ENCODE results near the gene TCF7. TPM values are rescaled to one million over a fixed set of nuclear protein-coding genes. Genes with fewer than 3 reads are reported as not detected.
A peak's percentile ranks its signal among the peaks of the same experiment; 100 is the strongest.

The TCF7 gene
- total RNA-seq, 1 donor from 2014 or later = 0.52 TPM

DNA sequence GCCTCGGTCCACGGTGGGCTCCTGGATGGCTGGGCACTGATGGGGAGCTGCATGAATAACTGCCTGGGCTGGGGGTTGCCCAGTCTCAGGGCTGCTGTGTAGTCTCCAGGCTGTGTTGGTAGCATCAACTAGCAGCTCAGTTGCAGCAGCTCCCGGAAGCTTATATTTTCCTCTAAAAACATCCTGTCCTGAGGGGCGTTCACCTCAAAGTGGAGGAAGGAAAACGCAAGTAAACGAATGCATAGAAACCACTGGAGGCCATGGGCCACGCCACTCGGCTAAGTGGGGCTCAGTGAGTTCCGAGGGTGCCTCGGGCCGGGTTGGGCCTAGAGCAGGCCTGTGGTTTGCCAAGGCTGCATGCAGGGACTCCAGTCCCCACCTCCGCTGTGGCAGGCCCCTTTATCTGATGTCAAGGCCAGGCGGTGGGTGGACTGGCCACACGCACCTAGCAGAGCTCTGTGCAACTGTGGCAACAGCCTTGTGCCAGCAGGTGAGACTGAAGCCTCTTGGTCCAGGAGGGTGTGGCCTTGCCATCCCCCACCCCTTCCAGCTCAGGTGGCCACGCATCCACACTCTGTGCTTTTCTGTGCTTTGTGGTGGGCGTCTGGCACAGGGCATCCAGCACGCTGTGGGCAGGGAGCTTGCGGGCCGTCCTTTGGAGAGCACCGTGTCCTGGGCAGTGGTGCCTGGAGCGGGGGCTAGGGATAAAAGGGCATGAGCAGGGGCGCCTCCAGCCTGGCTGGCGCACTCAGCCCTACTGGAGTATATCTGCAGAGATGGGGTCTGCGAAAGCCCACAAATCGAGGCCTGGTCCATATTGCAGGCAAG, 15.1 kb downstream of the TCF7 start:
- Histone ChIP-seq H3K4me1 (ENCODE audit: control insufficient read depth in 3 of 3, insufficient read depth in 3 of 3, low read length in 3 of 3) (peaks cover 27 to 48% (median 38%) of the 10 kb centered on the region in 3 donors), H3K9ac (ENCODE audit: low read depth in 1 of 3, low read length in 3 of 3) (no peak overlapping the region), H3K27me3 (ENCODE audit: control insufficient read depth in 3 of 3, insufficient read depth in 3 of 3, low read length in 3 of 3) (no peaks in the 10 kb centered on the region), H3K9me3 (ENCODE audit: control insufficient read depth in 3 of 3, low read length in 3 of 3) (no peaks in the 10 kb centered on the region), H3K4me3 (ENCODE audit: low read length in 3 of 3) (no peak overlapping the region), H3K36me3 (ENCODE audit: control insufficient read depth in 3 of 3, insufficient read depth in 3 of 3, low read length in 3 of 3) (peaks cover 14 to 25% (median 21%) of the 10 kb centered on the region in 3 donors), H3K27ac (ENCODE audit: low read depth, low read length) (no peak overlapping the region)

DNA sequence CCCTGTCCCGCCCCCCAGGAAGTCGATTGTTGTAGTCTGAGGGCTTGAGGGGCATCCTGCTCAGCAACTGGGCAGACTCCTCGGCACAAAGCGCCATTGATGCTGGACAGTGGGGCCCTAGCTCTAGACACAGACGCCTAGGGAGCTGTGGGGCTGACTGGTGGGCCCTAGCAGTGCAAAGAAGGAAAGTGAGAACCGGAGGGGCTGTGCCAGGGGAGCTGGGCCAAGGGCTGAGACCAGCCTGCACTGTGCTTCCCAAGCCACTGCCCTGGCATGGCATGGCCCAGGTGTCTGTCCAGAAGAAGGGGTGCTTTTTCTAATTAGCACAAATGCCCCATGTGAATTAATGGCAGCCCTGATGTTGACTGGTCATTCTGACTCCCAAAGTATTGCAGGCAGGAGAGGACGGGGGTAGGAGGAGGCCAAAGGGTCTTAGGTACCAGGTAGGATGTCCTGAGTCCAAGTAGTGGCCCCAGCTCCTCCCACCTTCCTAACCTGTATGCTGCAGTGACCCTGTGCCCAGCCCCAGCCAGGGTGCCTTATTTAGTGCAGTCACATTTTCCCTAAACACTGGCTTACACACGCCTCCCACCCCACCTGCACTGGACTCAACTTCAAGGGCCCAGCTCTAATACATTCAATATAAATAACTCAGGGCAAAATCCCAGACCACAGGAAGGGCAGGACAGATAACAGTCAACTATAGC, 15.9 kb downstream of the TCF7 start:
- no peaks in the 10 kb centered on the region for H3K9me3 ChIP-seq (ENCODE audit: control insufficient read depth in 3 of 3, low read length in 3 of 3)
- no peak overlapping the region for H3K9ac ChIP-seq (ENCODE audit: low read depth in 1 of 3, low read length in 3 of 3)
- H3K27ac ChIP-seq (ENCODE audit: low read depth, low read length) = no peak overlapping the region
- peaks cover 14 to 25% (median 25%) of the 10 kb centered on the region in 3 donors for H3K36me3 ChIP-seq (ENCODE audit: control insufficient read depth in 3 of 3, insufficient read depth in 3 of 3, low read length in 3 of 3)
- H3K4me3 ChIP-seq (ENCODE audit: low read length in 3 of 3) = no peak overlapping the region
- H3K4me1 ChIP-seq (ENCODE audit: control insufficient read depth in 3 of 3, insufficient read depth in 3 of 3, low read length in 3 of 3) = peaks cover 21 to 44% (median 33%) of the 10 kb centered on the region in 3 donors
- H3K27me3 ChIP-seq (ENCODE audit: control insufficient read depth in 3 of 3, insufficient read depth in 3 of 3, low read length in 3 of 3) = no peaks in the 10 kb centered on the region

DNA sequence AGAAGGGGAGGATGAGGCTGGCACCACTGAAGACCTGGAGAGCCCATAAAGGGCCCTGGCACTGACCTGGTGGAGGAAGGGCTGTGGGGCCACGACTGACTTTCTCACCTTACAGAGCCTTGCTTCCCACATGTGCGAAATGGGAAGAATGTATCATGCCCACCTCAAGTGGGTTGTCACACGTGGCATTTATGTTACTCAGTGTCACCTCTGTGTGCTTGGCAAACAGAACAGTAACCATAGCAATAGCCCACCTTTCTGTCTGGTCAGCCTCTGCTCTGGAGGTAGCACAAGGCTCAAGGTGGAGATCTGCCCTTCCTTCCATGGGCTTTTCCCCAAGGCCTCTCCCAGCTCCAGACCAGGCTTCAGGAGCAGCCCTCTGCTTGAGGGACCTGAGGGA, 16.7 kb downstream of the TCF7 start:
- Histone ChIP-seq H3K36me3 (ENCODE audit: control insufficient read depth in 3 of 3, insufficient read depth in 3 of 3, low read length in 3 of 3) (peaks cover 14 to 25% (median 25%) of the 10 kb centered on the region in 3 donors), H3K4me1 (ENCODE audit: control insufficient read depth in 3 of 3, insufficient read depth in 3 of 3, low read length in 3 of 3) (peaks cover 16 to 39% (median 30%) of the 10 kb centered on the region in 3 donors), H3K4me3 (ENCODE audit: low read length in 3 of 3) (no peak overlapping the region), H3K27ac (ENCODE audit: low read depth, low read length) (peak overlapping the region; percentile 2), H3K9ac (ENCODE audit: low read depth in 1 of 3, low read length in 3 of 3) (no peak overlapping the region), H3K27me3 (ENCODE audit: control insufficient read depth in 3 of 3, insufficient read depth in 3 of 3, low read length in 3 of 3) (no peaks in the 10 kb centered on the region), H3K9me3 (ENCODE audit: control insufficient read depth in 3 of 3, low read length in 3 of 3) (no peaks in the 10 kb centered on the region)

DNA sequence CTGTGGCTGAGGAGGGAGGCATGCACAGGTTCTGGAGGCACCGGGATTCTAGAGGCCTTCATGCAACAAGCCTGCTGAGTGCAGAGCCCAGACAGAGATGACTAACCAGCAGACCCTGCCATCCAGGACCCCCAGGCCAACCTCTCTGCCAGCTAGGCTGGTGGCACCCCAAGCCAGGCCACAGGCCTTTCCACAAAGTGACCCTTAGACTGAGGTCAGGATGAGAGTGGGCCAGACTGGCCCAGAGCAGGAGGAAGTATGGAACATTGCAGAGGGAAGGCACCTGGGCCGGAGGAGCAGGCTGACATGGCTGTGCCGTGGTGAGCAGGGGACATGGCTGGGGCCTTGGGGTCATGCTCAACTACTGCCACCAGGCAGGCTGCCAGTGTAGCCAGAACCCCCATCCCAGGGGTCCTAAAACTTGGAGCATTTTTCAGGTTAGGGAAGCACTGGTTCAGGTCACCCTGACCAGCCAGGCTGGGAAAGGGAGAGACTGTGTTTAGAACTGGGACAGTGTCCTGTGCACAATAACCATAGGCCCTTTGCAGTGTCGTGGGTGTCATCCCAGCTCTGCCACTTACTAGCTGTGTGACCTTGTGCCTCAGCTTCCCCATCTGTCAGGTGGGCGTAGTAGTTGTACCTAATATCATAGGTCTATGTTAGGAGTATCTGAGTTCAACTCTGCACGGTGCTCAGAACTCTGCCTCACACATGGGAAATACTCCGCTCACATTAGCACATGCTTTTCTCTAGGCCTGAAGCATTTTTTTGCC, 17.3 kb downstream of the TCF7 start:
- Histone ChIP-seq H3K4me1 (ENCODE audit: control insufficient read depth in 3 of 3, insufficient read depth in 3 of 3, low read length in 3 of 3) (peaks cover 18 to 42% (median 34%) of the 10 kb centered on the region in 3 donors), H3K36me3 (ENCODE audit: control insufficient read depth in 3 of 3, insufficient read depth in 3 of 3, low read length in 3 of 3) (peaks cover 14 to 31% (median 25%) of the 10 kb centered on the region in 3 donors)

DNA sequence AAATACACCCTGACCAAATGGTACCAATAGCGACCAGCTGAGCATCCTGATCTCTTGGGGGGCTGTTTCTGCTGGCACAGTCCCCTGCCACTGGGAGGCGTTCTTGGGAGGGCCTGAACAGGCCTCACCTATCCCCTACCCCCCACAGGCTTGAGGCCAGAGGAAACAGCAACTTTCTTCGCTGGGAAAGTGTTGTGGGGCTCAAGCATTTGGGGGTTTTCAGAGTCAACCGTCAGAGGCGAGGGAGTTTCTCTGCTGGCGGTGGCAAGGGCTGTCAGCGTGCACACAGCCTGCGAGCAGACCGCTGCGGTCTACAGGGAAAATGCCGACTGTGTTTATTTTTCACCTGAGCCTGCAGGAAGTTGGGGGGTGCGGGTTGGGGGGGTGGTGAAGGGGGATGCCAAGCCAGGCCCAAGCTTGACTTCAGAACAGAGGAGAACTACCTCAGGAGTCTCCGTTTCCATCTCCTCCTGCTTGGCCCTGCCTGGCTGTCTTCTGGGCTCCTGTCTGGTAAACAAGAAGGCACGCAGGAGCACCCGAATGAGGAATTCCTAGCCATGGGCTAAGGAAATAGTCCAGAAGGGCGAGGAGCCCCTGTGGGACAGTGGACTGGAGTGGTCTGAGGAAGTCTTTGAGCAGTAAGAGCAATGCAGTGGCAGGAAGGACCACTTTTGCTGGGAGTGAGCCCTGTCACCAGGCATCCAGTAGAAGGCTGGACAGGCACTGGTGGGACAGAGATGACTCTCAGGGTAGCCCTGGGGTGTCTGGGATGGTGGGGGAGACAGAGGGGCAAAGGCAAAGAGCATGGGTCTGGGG, 18.1 kb downstream of the TCF7 start:
- Histone ChIP-seq H3K9ac (ENCODE audit: low read depth in 1 of 3, low read length in 3 of 3) (no peak overlapping the region), H3K4me1 (ENCODE audit: control insufficient read depth in 3 of 3, insufficient read depth in 3 of 3, low read length in 3 of 3) (peaks cover 20 to 37% (median 35%) of the 10 kb centered on the region in 3 donors), H3K4me3 (ENCODE audit: low read length in 3 of 3) (no peak overlapping the region), H3K27me3 (ENCODE audit: control insufficient read depth in 3 of 3, insufficient read depth in 3 of 3, low read length in 3 of 3) (no peaks in the 10 kb centered on the region), H3K36me3 (ENCODE audit: control insufficient read depth in 3 of 3, insufficient read depth in 3 of 3, low read length in 3 of 3) (peaks cover 14 to 31% (median 26%) of the 10 kb centered on the region in 3 donors), H3K9me3 (ENCODE audit: control insufficient read depth in 3 of 3, low read length in 3 of 3) (no peaks in the 10 kb centered on the region), H3K27ac (ENCODE audit: low read depth, low read length) (no peak overlapping the region)

More for the DNA sequence above, 17.3 kb downstream of the TCF7 start:
- Histone ChIP-seq H3K27me3 (ENCODE audit: control insufficient read depth in 3 of 3, insufficient read depth in 3 of 3, low read length in 3 of 3) (no peaks in the 10 kb centered on the region), H3K4me3 (ENCODE audit: low read length in 3 of 3) (no peak overlapping the region), H3K27ac (ENCODE audit: low read depth, low read length) (peak overlapping the region; percentile 2), H3K9me3 (ENCODE audit: control insufficient read depth in 3 of 3, low read length in 3 of 3) (no peaks in the 10 kb centered on the region), H3K9ac (ENCODE audit: low read depth in 1 of 3, low read length in 3 of 3) (peak overlapping the region in 2 of 3 donors; percentile 28 to 43)

DNA sequence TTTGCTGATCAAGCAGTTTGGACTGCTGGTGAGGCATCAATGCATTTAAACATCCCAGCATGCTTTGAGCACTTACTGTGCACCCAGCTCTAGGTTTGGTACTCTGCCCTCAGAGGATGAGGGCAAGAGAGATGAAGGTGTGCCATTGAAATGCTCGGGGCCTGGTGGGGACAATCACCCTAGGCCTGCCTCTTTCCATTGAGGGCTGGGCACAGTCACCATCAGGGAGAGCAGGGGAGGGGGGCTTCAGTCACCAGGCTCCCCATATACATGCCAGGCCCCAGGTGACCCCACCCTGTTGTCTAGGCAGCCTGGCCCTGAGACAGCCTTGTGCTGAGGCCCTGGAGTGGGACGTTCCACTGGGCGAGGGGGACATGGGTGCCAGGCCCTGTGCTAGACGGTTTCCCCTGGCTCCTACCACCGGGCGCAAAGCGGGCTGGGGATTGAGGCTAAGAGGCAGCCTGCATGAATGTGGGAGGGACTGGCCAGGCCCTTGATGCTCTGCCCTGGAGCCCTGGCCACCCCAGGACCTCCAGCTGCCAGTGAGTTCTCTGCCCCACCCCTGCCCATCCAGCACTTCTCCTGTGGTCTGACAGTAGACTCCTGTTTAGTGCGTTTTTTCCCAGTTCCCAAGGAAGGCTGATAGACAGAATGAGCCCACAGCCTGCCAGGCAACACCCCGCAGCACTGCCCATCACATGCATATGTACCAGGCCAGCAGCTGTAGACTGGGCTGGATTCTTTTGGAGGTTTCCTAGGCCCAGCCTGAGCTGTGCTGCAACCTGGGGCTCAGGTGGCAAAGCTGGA, 18.9 kb downstream of the TCF7 start:
- Histone ChIP-seq H3K36me3 (ENCODE audit: control insufficient read depth in 3 of 3, insufficient read depth in 3 of 3, low read length in 3 of 3) (peaks cover 14 to 31% (median 24%) of the 10 kb centered on the region in 3 donors), H3K27ac (ENCODE audit: low read depth, low read length) (no peak overlapping the region), H3K9me3 (ENCODE audit: control insufficient read depth in 3 of 3, low read length in 3 of 3) (no peaks in the 10 kb centered on the region), H3K9ac (ENCODE audit: low read depth in 1 of 3, low read length in 3 of 3) (no peak overlapping the region), H3K4me3 (ENCODE audit: low read length in 3 of 3) (no peak overlapping the region), H3K27me3 (ENCODE audit: control insufficient read depth in 3 of 3, insufficient read depth in 3 of 3, low read length in 3 of 3) (no peaks in the 10 kb centered on the region), H3K4me1 (ENCODE audit: control insufficient read depth in 3 of 3, insufficient read depth in 3 of 3, low read length in 3 of 3) (peaks cover 20 to 35% (median 31%) of the 10 kb centered on the region in 3 donors)

DNA sequence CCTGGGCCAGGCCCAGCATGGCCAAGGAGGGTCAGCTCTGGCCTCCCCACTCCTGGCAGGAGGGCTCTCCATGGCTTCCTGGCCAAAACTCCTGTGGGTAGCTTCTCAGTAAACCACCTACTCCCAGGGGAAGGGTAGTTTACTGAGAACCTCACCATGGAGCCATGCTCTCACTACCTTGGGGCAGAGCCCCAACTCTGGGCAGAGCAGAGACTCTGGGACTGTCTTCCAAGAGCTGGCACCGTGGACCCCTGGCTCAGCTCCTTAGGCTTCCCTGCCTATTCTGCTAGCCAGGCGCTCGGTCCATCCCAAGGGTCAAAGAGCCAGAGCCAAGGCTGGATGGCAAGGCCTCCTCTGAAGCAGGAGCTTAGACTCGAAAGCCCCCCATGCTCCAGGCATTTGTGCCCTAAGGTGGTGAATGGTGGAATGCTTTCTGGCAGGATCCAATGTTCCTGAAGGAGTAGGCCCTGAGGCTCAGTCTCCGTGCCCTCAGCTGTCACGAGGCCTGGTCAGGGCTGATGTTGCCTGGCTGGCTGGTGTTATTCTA, 19.6 kb downstream of the TCF7 start:
- Histone ChIP-seq H3K36me3 (ENCODE audit: control insufficient read depth in 3 of 3, insufficient read depth in 3 of 3, low read length in 3 of 3) (peaks cover 14 to 28% (median 19%) of the 10 kb centered on the region in 3 donors), H3K27ac (ENCODE audit: low read depth, low read length) (no peak overlapping the region), H3K4me1 (ENCODE audit: control insufficient read depth in 3 of 3, insufficient read depth in 3 of 3, low read length in 3 of 3) (peaks cover 20 to 35% (median 35%) of the 10 kb centered on the region in 3 donors), H3K9ac (ENCODE audit: low read depth in 1 of 3, low read length in 3 of 3) (no peak overlapping the region), H3K4me3 (ENCODE audit: low read length in 3 of 3) (no peak overlapping the region), H3K27me3 (ENCODE audit: control insufficient read depth in 3 of 3, insufficient read depth in 3 of 3, low read length in 3 of 3) (no peaks in the 10 kb centered on the region), H3K9me3 (ENCODE audit: control insufficient read depth in 3 of 3, low read length in 3 of 3) (no peaks in the 10 kb centered on the region)

DNA sequence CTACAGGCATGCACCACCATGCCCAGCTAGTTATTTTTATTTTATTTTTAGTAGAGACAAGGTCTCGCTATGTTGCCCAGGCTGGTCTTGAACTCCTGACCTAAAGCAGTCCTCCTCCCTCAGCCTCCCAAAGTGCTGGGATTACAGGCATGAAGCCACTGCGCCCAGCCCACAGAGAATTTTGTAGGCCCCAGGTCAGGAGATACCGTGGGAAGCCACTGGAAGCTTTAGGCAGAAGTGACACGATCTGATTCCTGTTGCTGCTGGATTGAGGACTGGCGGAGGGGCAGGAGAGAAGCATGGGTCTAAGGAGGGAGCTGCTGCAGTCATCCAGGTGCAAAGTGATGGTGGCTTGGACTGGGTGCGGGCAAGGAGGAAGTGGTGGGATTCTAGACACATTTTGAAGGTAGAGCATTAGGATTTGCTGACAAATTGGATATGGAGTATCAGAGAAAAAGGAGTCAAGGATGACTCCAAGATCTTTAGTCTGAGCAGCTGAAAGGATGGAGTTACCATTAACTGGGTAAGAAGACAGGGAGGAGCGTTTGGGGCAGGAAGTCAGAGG, 20.7 kb downstream of the TCF7 start:
- H3K36me3 ChIP-seq (ENCODE audit: control insufficient read depth in 3 of 3, insufficient read depth in 3 of 3, low read length in 3 of 3) = peaks cover 12 to 22% (median 17%) of the 10 kb centered on the region in 3 donors

More for the DNA sequence above, 20.7 kb downstream of the TCF7 start:
- Histone ChIP-seq H3K27me3 (ENCODE audit: control insufficient read depth in 3 of 3, insufficient read depth in 3 of 3, low read length in 3 of 3) (no peaks in the 10 kb centered on the region), H3K27ac (ENCODE audit: low read depth, low read length) (no peak overlapping the region), H3K9me3 (ENCODE audit: control insufficient read depth in 3 of 3, low read length in 3 of 3) (no peaks in the 10 kb centered on the region), H3K4me1 (ENCODE audit: control insufficient read depth in 3 of 3, insufficient read depth in 3 of 3, low read length in 3 of 3) (peaks cover 24 to 46% (median 44%) of the 10 kb centered on the region in 3 donors), H3K4me3 (ENCODE audit: low read length in 3 of 3) (no peak overlapping the region), H3K9ac (ENCODE audit: low read depth in 1 of 3, low read length in 3 of 3) (no peak overlapping the region)
